COLO829 (cell line): ENCODE data around the gene FCRL6.

Experiments used
- DNase-seq: peaks from one replicate; pipeline ENCODE4 v3.0.0; 2012; ENCODE audit warnings: low spot score

Gene FCRL6

GRCh38 chr1:159864262-159864661 lies 62.1 kb downstream of the FCRL6 start:
- DNase-seq, result no peak
